IgD-negative memory B cell (primary cell): ENCODE results near the gene PRAC1. TPM values are rescaled to one million over a fixed set of nuclear protein-coding genes. Genes with fewer than 3 reads are reported as not detected.

Source experiments
- H3K27ac Mint-ChIP-seq, 3 donors: one replicate each; pipeline ENCODE4 v1.8.0; 2020 to 2022; ENCODE audit warnings: mild to moderate bottlenecking in 3 of 3, mixed read lengths in 3 of 3, moderate library complexity in 1 of 3
- H3K27me3 Mint-ChIP-seq: one replicate; pipeline ENCODE4 v1.8.0; 2021; ENCODE audit warnings: mixed read lengths
- H3K36me3 Mint-ChIP-seq: one replicate; pipeline ENCODE4 v1.8.0; 2020; ENCODE audit warnings: mild to moderate bottlenecking, mixed read lengths
- H3K4me1 Mint-ChIP-seq, 3 donors: one replicate each; pipeline ENCODE4 v1.8.0; 2020 to 2022; ENCODE audit warnings: mixed read lengths in 3 of 3, mild to moderate bottlenecking in 1 of 3
- H3K4me3 Mint-ChIP-seq, 4 donors: one replicate each; pipeline ENCODE4 v1.8.0; 2020 to 2022; ENCODE audit warnings: mild to moderate bottlenecking in 4 of 4, mixed read lengths in 4 of 4, moderate library complexity in 3 of 4
- H3K9me3 Mint-ChIP-seq, 3 donors: one replicate each; pipeline ENCODE4 v1.8.0; 2020 to 2021; ENCODE audit warnings: mixed read lengths in 3 of 3, mild to moderate bottlenecking in 1 of 3
- polyA plus RNA-seq: library from polyadenylated mRNA; unstranded; fragments of 300-500 nt; fragmentation: Illumina TruSeq; gene quantifications from one replicate; pipeline ENCODE4 v1.2.3, GENCODE V29; 2021

The PRAC1 gene
- polyA plus RNA-seq = not detected

- H3K9me3 Mint-ChIP-seq = peaks cover 0 to 8% (median 8%) of the 10 kb centered on the region in 3 donors
- H3K27ac Mint-ChIP-seq = peak within 1 kb of the TSS; percentile 39 to 92 (median 84)
- no peaks in the 10 kb centered on the region for H3K36me3 Mint-ChIP-seq
- peaks cover 88% of the 10 kb centered on the region for H3K27me3 Mint-ChIP-seq
- H3K4me3 Mint-ChIP-seq = peak within 1 kb of the TSS; percentile 21 to 38 (median 34)
- H3K4me1 Mint-ChIP-seq = peaks cover 5 to 24% (median 14%) of the 10 kb centered on the region in 3 donors
Observed at GRCh38 chr17:48722201-48722907, at the start of gene PRAC1. PRAC1 (minus strand) TSS chr17:48722518; CDS start chr17:48722392, 126 bp downstream.

GRCh38 chr17:48770954-48771353 lies 48.6 kb upstream of the PRAC1 start:
- Mint-ChIP-seq H3K36me3 (peaks cover 3% of the 10 kb centered on the region), H3K27ac (no peak overlapping the region), H3K4me1 (peaks cover 0 to 1% (median 0%) of the 10 kb centered on the region in 3 donors), H3K9me3 (no peaks in the 10 kb centered on the region), H3K4me3 (no peak overlapping the region), H3K27me3 (peaks cover 34% of the 10 kb centered on the region)

- Mint-ChIP-seq H3K4me1 (peaks cover 0 to 1% (median 0%) of the 10 kb centered on the region in 3 donors), H3K9me3 (no peaks in the 10 kb centered on the region)
Observed at GRCh38 chr17:48769009-48769675, 46.8 kb upstream of the PRAC1 start.

GRCh38 chr17:48767263-48767774 lies 45.0 kb upstream of the PRAC1 start:
- H3K27ac Mint-ChIP-seq = no peak overlapping the region
- H3K4me3 Mint-ChIP-seq = no peak overlapping the region
- peaks cover 0 to 2% (median 0%) of the 10 kb centered on the region in 3 donors for H3K9me3 Mint-ChIP-seq
- peaks cover 40% of the 10 kb centered on the region for H3K27me3 Mint-ChIP-seq
- H3K4me1 Mint-ChIP-seq = no peaks in the 10 kb centered on the region
- peaks cover 1% of the 10 kb centered on the region for H3K36me3 Mint-ChIP-seq

More at GRCh38 chr17:48769009-48769675, 46.8 kb upstream of the PRAC1 start:
- Mint-ChIP-seq H3K27me3 (peaks cover 32% of the 10 kb centered on the region), H3K27ac (no peak overlapping the region), H3K36me3 (peaks cover 1% of the 10 kb centered on the region), H3K4me3 (no peak overlapping the region)

GRCh38 chr17:48761114-48761513 lies 38.8 kb upstream of the PRAC1 start:
- H3K4me3 Mint-ChIP-seq = no peak overlapping the region
- no peak overlapping the region for H3K27ac Mint-ChIP-seq
- no peaks in the 10 kb centered on the region for H3K36me3 Mint-ChIP-seq
- peaks cover 59% of the 10 kb centered on the region for H3K27me3 Mint-ChIP-seq
- H3K9me3 Mint-ChIP-seq = peaks cover 0 to 5% (median 0%) of the 10 kb centered on the region in 3 donors
- H3K4me1 Mint-ChIP-seq = peaks cover 0 to 4% (median 0%) of the 10 kb centered on the region in 3 donors

- Mint-ChIP-seq H3K27me3 (peaks cover 60% of the 10 kb centered on the region), H3K4me1 (peaks cover 0 to 4% (median 0%) of the 10 kb centered on the region in 3 donors), H3K9me3 (peaks cover 0 to 5% (median 0%) of the 10 kb centered on the region in 3 donors), H3K4me3 (no peak overlapping the region), H3K27ac (no peak overlapping the region), H3K36me3 (no peaks in the 10 kb centered on the region)
Observed at GRCh38 chr17:48760411-48760810, 38.1 kb upstream of the PRAC1 start.

- no peak overlapping the region for H3K4me3 Mint-ChIP-seq
- no peak overlapping the region for H3K27ac Mint-ChIP-seq
- peaks cover 66% of the 10 kb centered on the region for H3K27me3 Mint-ChIP-seq
- H3K9me3 Mint-ChIP-seq = peaks cover 0 to 5% (median 0%) of the 10 kb centered on the region in 3 donors
- peaks cover 0 to 4% (median 3%) of the 10 kb centered on the region in 3 donors for H3K4me1 Mint-ChIP-seq
- peaks cover 1% of the 10 kb centered on the region for H3K36me3 Mint-ChIP-seq
Observed at GRCh38 chr17:48759288-48759687, 37.0 kb upstream of the PRAC1 start.

GRCh38 chr17:48757524-48757961 lies 35.2 kb upstream of the PRAC1 start:
- peaks cover 1% of the 10 kb centered on the region for H3K36me3 Mint-ChIP-seq
- H3K27me3 Mint-ChIP-seq = peaks cover 70% of the 10 kb centered on the region
- H3K27ac Mint-ChIP-seq = peak overlapping the region in 1 of 3 donors; percentile 52
- peaks cover 0 to 5% (median 0%) of the 10 kb centered on the region in 3 donors for H3K9me3 Mint-ChIP-seq
- H3K4me3 Mint-ChIP-seq = peak overlapping the region in 1 of 4 donors; percentile 17
- H3K4me1 Mint-ChIP-seq = peaks cover 0 to 12% (median 12%) of the 10 kb centered on the region in 3 donors

GRCh38 chr17:48756830-48757251 lies 34.5 kb upstream of the PRAC1 start:
- Mint-ChIP-seq H3K27ac (peak overlapping the region in 1 of 3 donors; percentile 77), H3K4me3 (peak overlapping the region in 1 of 4 donors; percentile 42), H3K9me3 (peaks cover 0 to 2% (median 0%) of the 10 kb centered on the region in 3 donors), H3K36me3 (peaks cover 1% of the 10 kb centered on the region), H3K27me3 (peaks cover 69% of the 10 kb centered on the region), H3K4me1 (peaks cover 0 to 14% (median 12%) of the 10 kb centered on the region in 3 donors)

GRCh38 chr17:48755356-48755755 lies 33.0 kb upstream of the PRAC1 start:
- peak overlapping the region in 2 of 4 donors; percentile 44 to 66 for H3K4me3 Mint-ChIP-seq

GRCh38 chr17:48754500-48755261 lies 32.4 kb upstream of the PRAC1 start:
- Mint-ChIP-seq H3K9me3 (peaks cover 0 to 2% (median 0%) of the 10 kb centered on the region in 3 donors), H3K27ac (peak overlapping the region; percentile 31 to 76 (median 74)), H3K4me3 (peak overlapping the region in 2 of 4 donors; percentile 44 to 66), H3K27me3 (peaks cover 65% of the 10 kb centered on the region), H3K36me3 (peaks cover 1% of the 10 kb centered on the region), H3K4me1 (peaks cover 0 to 16% (median 12%) of the 10 kb centered on the region in 3 donors)

More at GRCh38 chr17:48755356-48755755, 33.0 kb upstream of the PRAC1 start:
- Mint-ChIP-seq H3K4me1 (peaks cover 0 to 16% (median 12%) of the 10 kb centered on the region in 3 donors), H3K36me3 (peaks cover 1% of the 10 kb centered on the region), H3K27me3 (peaks cover 66% of the 10 kb centered on the region), H3K9me3 (peaks cover 0 to 2% (median 0%) of the 10 kb centered on the region in 3 donors), H3K27ac (peak overlapping the region in 2 of 3 donors; percentile 26 to 67)

GRCh38 chr17:48753794-48754499 lies 31.6 kb upstream of the PRAC1 start:
- H3K27me3 Mint-ChIP-seq = peaks cover 68% of the 10 kb centered on the region
- peak overlapping the region; percentile 55 to 76 (median 74) for H3K27ac Mint-ChIP-seq
- H3K4me1 Mint-ChIP-seq = peaks cover 0 to 16% (median 12%) of the 10 kb centered on the region in 3 donors
- H3K36me3 Mint-ChIP-seq = peaks cover 1% of the 10 kb centered on the region
- peaks cover 0 to 7% (median 0%) of the 10 kb centered on the region in 3 donors for H3K9me3 Mint-ChIP-seq
- H3K4me3 Mint-ChIP-seq = peak overlapping the region in 2 of 4 donors; percentile 56 to 58

GRCh38 chr17:48752399-48753288 lies 30.3 kb upstream of the PRAC1 start:
- Mint-ChIP-seq H3K9me3 (peaks cover 0 to 9% (median 0%) of the 10 kb centered on the region in 3 donors), H3K27ac (peak overlapping the region; percentile 71 to 74 (median 71)), H3K4me3 (peak overlapping the region in 3 of 4 donors; percentile 12 to 60 (median 58)), H3K27me3 (peaks cover 63% of the 10 kb centered on the region), H3K36me3 (peaks cover 1% of the 10 kb centered on the region), H3K4me1 (peaks cover 0 to 16% (median 12%) of the 10 kb centered on the region in 3 donors)
